GM13976 (cell line): ENCODE measurements around the gene MAP1LC3B2.

Experiments
- DNase-seq: peaks from one replicate; pipeline ENCODE4 v3.0.0; 2012; ENCODE audit warnings: low spot score
- CTCF ChIP-seq: IDR thresholded peaks from 2 replicates; pipeline ENCODE4 v1.5.1; 2012; ENCODE audit warnings: borderline replicate concordance, mild to moderate bottlenecking; ENCODE audit not compliant: insufficient read depth; ENCODE audit errors: extremely low read depth, missing control alignments, control extremely low read depth
- in situ Hi-C: fragments of 300-500 bp; cut with MboI; formaldehyde crosslinking; loops from one replicate; pipeline ENCODE4 v1.12.0; 2022; ENCODE audit warnings: low sequenced_read_pairs, mixed read lengths, inconsistent platforms; ENCODE audit not compliant: unreplicated experiment

Gene MAP1LC3B2

GRCh38 chr12:116590561-116590960 is 31.4 kb downstream of the MAP1LC3B2 start:
- no peak for TF ChIP-seq CTCF
- in situ Hi-C loops = no loop called here
- DNase-seq = no peak

- DNase-seq = no peak
- TF ChIP-seq CTCF = no peak
- in situ Hi-C loops = no loop called here
These were observed 32.9 kb downstream of the MAP1LC3B2 start for GRCh38 chr12:116591855-116592637.

- TF ChIP-seq CTCF = no peak
- no peak for DNase-seq
- in situ Hi-C loops = no loop called here
These were observed 33.5 kb downstream of the MAP1LC3B2 start for GRCh38 chr12:116592731-116593130.

GRCh38 chr12:116594325-116595038 is 35.3 kb downstream of the MAP1LC3B2 start:
- TF ChIP-seq CTCF = no peak
- peak; percentile 53 for DNase-seq
- in situ Hi-C loops = no loop called here

GRCh38 chr12:116595186-116595585 is 36.0 kb downstream of the MAP1LC3B2 start:
- no peak for TF ChIP-seq CTCF
- in situ Hi-C loops = no loop called here
- no peak for DNase-seq

- in situ Hi-C loops = no loop called here
- no peak for TF ChIP-seq CTCF
- no peak for DNase-seq
These were observed 36.5 kb downstream of the MAP1LC3B2 start for GRCh38 chr12:116595672-116596071.
